Measurements from ENCODE around the gene TMC1.

The TMC1 gene

GRCh38 chr9:72812559-72813111 is 291.2 kb downstream of the TMC1 start:
- no peak for DNase-seq
- H3K36me3 ChIP-seq: no peaks in the 10 kb centered on the region
- H3K27ac ChIP-seq: no peak overlapping the region
- no peaks in the 10 kb centered on the region for H3K9me3 ChIP-seq (ENCODE audit: severe bottlenecking)
- no peak for TF ChIP-seq CTCF (IDR thresholded peaks at IDR 0.05; ENCODE audit: low read depth, low read length)
- no peak overlapping the region for H3K4me3 ChIP-seq (ENCODE audit: low read depth, low read length)
- H3K27me3 ChIP-seq (ENCODE audit: insufficient read depth, low read depth, severe bottlenecking): no peaks in the 10 kb centered on the region

DNA sequence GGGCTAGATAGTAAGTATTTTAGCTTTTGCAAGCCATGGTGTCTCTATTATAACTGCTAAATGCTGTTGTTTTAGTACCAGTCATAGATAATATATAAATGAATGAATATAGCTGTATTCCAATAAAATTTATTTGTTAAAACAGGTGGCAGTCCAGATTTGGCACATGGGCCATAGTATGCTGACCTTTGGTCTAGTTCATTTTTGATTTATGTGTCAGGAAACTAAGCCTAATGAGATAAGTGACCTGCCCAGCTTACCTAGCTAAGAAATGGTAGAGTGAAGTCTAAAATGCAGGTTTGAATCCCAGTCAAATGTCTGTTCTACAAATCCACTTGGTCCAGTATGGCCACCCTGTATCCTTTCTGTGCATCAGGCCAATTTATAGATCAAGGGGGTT is 292.1 kb downstream of the TMC1 start:
- no peaks in the 10 kb centered on the region for H3K27me3 ChIP-seq (ENCODE audit: insufficient read depth, low read depth, severe bottlenecking)
- H3K27ac ChIP-seq: no peak overlapping the region
- no peaks in the 10 kb centered on the region for H3K9me3 ChIP-seq (ENCODE audit: severe bottlenecking)
- no peak overlapping the region for H3K4me3 ChIP-seq (ENCODE audit: low read depth, low read length)
- H3K36me3 ChIP-seq: no peaks in the 10 kb centered on the region
- no peak for TF ChIP-seq CTCF (IDR thresholded peaks at IDR 0.05; ENCODE audit: low read depth, low read length)
- no peak for DNase-seq

- TF ChIP-seq CTCF (IDR thresholded peaks at IDR 0.05; ENCODE audit: low read depth, low read length): no peak
- no peak for DNase-seq
- Histone ChIP-seq H3K27me3 (ENCODE audit: insufficient read depth, low read depth, severe bottlenecking) (no peaks in the 10 kb centered on the region), H3K27ac (no peak overlapping the region), H3K9me3 (ENCODE audit: severe bottlenecking) (no peaks in the 10 kb centered on the region), H3K4me3 (ENCODE audit: low read depth, low read length) (no peak overlapping the region), H3K36me3 (no peaks in the 10 kb centered on the region)
Measured at GRCh38 chr9:72814083-72814597, 292.7 kb downstream of the TMC1 start.

DNA sequence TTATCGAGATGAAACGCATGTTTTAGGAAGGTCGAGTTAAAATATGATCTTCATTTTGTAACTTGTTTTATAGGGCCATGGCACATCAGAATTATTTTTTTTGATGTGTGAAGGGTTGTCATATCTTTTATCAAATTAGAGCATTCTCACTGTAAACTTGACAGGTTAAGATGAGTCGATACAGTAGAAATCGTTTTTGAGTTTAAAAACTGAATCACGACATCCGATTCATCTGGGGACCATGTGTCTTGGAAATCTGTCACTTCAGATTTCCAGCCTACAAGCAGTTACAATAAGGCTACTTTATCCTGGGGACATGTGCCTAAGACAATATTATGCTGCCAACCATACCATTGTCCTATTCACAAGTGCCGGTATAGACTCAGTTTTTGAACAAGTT is 295.3 kb downstream of the TMC1 start:
- Histone ChIP-seq H3K9me3 (ENCODE audit: severe bottlenecking) (no peaks in the 10 kb centered on the region), H3K36me3 (no peaks in the 10 kb centered on the region), H3K27ac (no peak overlapping the region), H3K4me3 (ENCODE audit: low read depth, low read length) (no peak overlapping the region), H3K27me3 (ENCODE audit: insufficient read depth, low read depth, severe bottlenecking) (no peaks in the 10 kb centered on the region)
- TF ChIP-seq CTCF (IDR thresholded peaks at IDR 0.05; ENCODE audit: low read depth, low read length): no peak
- no peak for DNase-seq

GRCh38 chr9:72817413-72817812 is 296.0 kb downstream of the TMC1 start:
- TF ChIP-seq CTCF (IDR thresholded peaks at IDR 0.05; ENCODE audit: low read depth, low read length): no peak
- Histone ChIP-seq H3K4me3 (ENCODE audit: low read depth, low read length) (no peak overlapping the region), H3K27ac (no peak overlapping the region), H3K27me3 (ENCODE audit: insufficient read depth, low read depth, severe bottlenecking) (no peaks in the 10 kb centered on the region), H3K36me3 (no peaks in the 10 kb centered on the region), H3K9me3 (ENCODE audit: severe bottlenecking) (no peaks in the 10 kb centered on the region)
- DNase-seq: no peak

- Histone ChIP-seq H3K27me3 (ENCODE audit: insufficient read depth, low read depth, severe bottlenecking) (no peaks in the 10 kb centered on the region), H3K9me3 (ENCODE audit: severe bottlenecking) (no peaks in the 10 kb centered on the region), H3K27ac (no peak overlapping the region), H3K36me3 (no peaks in the 10 kb centered on the region), H3K4me3 (ENCODE audit: low read depth, low read length) (no peak overlapping the region)
- no peak for DNase-seq
- no peak for TF ChIP-seq CTCF (IDR thresholded peaks at IDR 0.05; ENCODE audit: low read depth, low read length)
Measured at GRCh38 chr9:72818385-72818784, 297.0 kb downstream of the TMC1 start.

Data from WERI-Rb-1 (cell line).